T follicular helper cell (primary cell): ENCODE results near the gene NLRP6.
"Not testable (repeated sequence)": the region's sequence is repeated elsewhere in the genome, so short reads cannot be mapped to it uniquely, and the experiment has no call there.

Source experiments
- DNase-seq: peaks from one replicate; pipeline ENCODE4 v3.0.0-alpha.2; 2020; ENCODE audit warnings: low read depth

Gene NLRP6

DNA sequence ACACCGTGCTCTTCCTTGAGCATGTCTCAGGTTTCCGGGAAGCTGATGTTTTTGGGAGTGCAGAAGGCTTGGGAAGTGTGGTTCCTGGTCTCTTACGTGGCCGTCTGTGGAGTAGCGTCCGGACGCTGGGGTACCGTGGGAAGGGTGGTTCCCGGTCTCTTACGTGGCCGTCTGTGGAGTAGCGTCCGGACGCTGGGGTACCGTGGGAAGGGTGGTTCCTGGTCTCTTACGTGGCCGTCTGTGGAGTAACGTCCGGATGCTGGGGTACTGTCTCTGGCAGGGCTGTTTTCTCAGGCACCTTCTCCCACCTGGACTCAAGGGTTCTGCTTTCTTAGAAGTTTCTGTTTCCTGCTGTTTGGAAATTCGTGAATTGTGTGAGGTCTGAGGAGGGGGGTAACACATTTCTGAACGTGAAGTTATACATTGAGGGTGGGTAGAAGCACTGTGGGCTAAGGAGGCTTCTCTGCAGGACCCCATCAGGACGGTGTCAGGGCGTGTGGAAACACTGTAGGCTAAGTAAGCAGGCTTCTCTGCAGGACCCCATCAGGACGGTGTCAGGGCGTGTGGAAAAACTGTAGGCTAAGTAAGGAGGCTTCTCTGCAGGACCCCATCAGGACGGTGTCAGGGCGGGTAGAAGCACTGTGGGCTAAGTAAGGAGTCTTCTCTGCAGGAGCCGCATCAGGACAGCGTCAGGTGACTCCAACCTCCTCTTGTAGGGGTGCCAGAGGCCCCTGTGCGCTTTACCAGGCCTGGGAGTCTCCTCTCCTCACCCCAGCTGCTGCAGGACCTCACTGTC, 47.8 kb downstream of the NLRP6 start:
- no peak for DNase-seq

DNA sequence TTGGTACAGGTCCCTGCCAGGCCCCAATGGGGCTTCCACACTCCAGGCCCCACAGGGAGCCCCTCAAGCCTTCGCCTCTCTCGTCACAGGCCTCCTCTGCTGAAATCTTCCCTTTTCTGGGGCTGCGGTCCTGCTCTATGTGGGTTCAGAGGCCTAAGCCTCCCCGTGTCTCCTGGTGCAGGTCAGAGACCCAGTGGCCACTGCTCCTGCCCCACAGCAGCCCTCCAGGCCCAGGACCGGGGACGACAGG, 48.3 kb downstream of the NLRP6 start:
- no peak for DNase-seq

GRCh38 chr11:326842-327580, 48.8 kb downstream of the NLRP6 start:
- peak; percentile 40 for DNase-seq

- no peak for DNase-seq
These were observed 49.3 kb downstream of the NLRP6 start for GRCh38 chr11:327581-327923.

DNA sequence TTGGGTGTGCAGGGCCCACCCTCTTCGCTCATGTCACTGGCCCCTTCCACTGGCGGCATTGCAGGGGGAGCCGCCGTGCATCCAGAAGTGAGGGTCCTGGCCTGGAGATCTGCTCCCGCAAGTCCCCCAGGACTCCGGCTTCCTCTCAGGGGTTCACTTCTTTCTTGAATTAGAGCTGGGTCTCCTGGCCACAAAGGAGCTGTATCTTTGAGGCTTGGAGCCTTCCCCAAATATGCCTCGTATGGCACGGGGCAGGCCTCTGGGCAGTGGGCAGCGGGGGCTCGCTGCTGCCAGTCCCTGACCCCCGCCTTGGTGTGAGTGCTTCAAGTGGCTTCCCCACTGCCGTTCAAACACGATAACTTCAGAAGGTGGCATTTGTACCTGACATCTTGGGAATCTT, 49.8 kb downstream of the NLRP6 start:
- DNase-seq = no peak

DNA sequence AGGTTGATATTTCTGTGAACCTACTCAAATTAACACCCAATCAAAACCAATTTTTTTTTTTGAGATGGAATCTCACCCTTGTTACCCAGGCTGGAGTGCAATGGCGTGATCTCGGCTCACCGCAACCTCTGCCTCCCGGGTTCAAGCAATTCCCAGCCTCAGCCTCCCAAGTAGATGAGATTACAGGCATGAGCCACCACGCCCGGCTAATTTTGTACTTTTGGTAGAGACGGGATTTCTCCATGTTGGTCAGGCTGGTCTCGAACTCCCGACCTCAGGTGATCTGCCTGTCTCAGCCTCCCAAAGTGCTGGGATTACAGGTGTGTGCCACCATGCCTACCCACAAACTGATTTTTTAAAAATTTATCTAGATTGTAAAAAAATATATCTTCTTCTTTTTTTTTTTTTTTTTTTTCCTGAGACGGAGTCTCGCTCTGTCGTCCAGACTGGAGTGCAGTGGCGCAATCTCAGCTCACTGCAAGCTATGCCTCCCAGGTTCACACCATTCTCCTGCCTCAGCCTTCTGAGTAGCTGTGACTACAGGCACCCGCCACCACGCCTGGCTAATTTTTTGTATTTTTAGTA, 50.4 kb downstream of the NLRP6 start:
- DNase-seq = not testable (repeated sequence)

GRCh38 chr11:329886-330253, 51.7 kb downstream of the NLRP6 start:
- no peak for DNase-seq

DNA sequence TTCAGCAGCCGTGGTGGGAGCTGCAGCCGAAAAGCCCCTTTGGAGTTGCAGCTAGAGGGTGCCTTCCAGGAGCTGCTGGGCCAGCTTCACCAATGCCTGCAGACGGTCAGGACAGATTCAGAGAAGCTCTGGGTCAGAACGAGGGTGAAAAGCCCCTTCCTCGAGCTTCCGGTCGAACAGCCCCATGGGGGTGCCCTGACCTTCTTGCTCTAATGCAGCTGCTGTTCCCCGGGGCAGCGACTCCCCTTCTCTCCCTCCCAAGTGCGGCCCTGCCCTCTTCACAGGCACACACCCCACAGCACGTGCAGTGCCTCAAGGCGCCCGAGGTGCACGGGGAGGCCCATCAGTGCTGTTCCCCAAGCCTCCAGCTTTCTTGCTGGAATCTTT, 52.1 kb downstream of the NLRP6 start:
- DNase-seq = no peak

DNA sequence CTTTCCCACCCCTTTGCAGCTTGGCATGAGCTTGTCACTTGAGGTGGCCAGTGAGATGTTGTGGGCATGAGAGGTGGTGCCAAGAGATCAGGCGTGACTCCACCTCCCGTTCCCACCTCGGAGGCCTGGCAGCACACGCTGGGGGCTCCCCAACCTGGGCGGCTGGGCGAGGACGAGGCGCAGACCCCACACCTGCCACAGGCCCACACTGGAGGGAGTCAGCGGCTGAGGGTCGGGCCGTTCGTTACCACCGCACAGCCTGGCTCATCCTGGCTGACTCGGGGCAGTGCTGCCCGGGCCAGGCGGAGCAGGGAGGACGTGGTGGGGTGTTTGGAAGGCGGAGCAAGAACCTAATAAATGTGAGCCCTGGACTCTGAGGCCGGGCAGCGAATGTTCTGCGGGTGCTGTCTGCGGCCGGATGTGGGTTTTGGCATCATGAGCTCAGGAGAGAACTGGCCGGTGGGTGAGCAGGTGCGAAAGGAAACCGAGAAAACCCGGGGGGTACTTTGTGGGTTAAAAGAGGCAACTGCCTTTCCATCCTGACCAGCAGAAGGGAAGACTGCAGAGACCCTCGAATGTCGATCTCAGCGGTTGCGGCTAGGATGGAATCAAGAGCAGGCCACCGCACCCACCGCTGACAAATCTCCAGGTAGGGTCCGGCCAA, 52.6 kb downstream of the NLRP6 start:
- no peak for DNase-seq

- DNase-seq = no peak
These were observed 53.3 kb downstream of the NLRP6 start for GRCh38 chr11:331358-332060.

GRCh38 chr11:332651-333480, 54.7 kb downstream of the NLRP6 start:
- no peak for DNase-seq

- DNase-seq = not testable (repeated sequence)
These were observed 55.5 kb downstream of the NLRP6 start for GRCh38 chr11:333616-334263.

DNA sequence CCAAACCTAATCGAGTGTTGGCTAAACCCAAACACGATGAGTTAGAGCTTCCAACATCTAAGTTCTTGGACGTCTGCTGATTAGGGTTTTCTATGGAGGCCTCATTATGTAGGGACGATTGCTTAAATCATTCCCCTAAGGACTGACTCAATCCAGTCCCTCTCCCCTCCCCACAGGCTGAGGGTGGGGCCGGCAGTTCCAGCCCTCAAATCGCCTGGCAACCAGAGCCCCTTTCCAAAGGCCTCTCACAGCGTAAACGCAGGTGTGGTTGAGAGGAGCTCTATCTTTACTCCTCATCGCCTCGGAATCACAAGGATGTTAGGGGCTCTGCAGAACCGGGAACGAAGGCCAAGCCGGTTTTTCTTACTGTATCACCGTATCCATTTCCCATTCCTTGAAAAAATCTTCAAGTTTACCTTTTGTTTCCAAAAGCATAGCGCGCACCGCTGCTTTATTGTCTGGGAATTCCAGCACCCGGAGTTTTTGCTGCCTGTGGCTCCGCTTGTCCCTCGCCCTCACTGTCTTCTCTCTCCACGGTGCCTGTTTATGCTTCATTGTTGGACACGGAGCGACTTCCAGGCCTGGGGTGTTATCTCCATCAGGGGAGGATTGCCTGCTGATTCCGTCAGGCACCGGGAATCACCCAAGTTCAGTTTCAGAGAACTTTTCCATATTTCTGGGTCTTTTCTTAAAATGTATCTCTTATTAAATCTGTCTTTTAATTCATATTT, 56.2 kb downstream of the NLRP6 start:
- no peak for DNase-seq
